AG08396 (cell line): ENCODE measurements around the gene MCUB.
A peak's percentile ranks its signal among the peaks of the same experiment; 100 is the strongest.
"Not testable (repeated sequence)": the region's sequence is repeated elsewhere in the genome, so short reads cannot be mapped to it uniquely, and the experiment has no call there.

Source experiments
- DNase-seq: peaks from one replicate; pipeline ENCODE4 v3.0.0; 2012; ENCODE audit warnings: low spot score, mixed read lengths

MCUB gene

DNA sequence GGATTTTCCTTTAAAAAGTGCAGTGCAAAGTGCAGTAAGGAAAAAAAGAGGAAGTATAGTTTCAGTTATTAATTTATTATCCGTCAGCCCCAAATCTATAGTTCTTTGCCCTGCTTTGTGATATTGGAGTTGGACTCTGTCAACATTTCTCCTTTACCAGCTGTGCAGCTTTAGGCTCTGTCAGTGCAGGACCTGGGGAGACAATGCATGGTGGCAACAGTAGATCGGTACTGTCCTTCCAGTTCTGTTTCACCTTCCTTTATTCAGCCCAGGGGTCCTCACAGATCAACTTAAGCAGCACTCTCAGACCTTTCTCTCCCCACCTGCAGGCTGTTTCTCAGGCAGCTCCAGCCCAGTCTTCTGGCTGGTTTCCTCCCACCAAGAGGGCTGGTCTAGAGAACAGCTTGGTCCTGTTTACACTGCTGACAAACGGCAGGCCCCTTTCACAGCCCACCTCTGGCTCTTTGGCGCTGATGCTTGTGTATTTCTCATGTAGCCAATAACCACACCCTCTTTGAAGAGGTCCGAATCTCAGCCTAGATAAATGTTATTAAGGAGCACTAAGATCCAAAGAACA is 71.6 kb downstream of the MCUB start:
- peak; percentile 13 for DNase-seq

- no peak for DNase-seq
Measured at GRCh38 chr4:109640644-109641043, 80.6 kb downstream of the MCUB start.

- DNase-seq = no peak
Measured at GRCh38 chr4:109645874-109646710, 86.0 kb downstream of the MCUB start.

DNA sequence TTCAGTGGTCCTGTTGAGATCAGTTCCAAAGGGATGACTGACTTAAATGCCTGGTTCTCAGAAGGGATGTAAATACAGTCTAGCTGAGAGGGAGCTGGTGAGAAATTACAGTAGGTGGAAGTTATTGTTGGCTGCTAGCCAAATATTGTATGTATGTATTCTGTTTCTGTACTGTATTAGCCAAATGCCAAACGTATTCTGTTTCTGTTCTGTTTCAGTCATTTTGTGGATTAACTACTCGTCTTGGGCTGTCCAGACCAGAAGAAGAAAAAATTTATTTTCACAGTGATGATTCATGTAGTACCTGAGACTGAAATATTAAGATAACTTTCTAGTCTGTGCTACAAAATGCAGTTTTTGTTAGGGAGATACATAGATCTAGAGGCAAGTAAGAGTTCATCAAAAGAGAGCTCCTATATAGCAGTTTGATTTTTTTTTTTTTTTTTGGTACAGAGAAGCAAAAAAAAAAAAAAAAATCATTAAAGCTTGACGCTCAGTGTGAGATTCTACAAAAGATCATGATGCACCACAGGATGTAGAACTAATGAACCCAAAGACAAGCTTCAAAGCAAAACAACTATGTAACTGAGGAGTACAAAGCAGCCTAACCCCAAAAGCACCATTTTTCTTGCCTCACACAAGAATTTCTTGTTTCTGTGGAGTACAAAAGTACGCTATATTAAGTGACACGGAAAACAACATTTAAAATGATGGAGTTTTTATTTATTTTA is 88.4 kb downstream of the MCUB start:
- no peak for DNase-seq

GRCh38 chr4:109648997-109649575 is 89.0 kb downstream of the MCUB start:
- no peak for DNase-seq

DNA sequence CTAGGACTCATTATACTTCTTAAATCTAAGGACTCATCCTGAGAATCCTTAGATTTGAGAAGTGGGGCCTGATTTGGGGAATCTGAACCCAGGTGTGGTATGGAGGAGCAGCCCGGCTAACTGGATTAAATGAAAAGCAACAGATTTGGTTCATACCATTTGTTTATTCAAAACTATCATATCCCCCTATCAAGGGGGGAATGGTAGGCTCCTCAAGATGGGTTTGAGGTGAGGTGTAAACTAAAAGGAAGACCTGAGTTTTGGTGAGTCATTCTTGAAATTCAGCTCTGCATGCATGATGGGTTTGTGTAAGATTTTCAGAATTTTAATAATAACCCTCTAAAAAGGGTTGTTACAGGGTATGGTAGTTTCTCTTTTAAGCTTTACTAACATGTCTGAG is 89.8 kb downstream of the MCUB start:
- DNase-seq = no peak

DNA sequence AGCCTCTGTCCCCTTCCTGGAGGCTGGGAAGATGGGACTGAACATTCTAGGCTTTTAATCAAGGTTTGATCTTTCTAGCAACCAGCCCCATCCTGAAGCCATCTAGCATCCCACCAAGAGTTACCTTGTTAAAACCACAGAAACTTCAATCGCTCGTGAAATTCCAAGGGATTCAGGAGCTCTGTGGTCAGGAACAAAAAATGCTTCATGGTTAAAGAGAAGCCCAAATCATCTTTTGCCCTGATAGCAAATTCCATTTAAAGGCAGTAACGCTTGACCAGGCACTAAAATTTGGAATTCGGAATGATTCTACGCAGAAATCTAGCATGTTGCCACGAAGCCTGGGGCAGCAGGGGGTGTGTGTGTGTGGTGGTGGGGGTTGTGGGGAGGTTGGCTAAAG is 95.3 kb downstream of the MCUB start:
- DNase-seq = no peak

DNA sequence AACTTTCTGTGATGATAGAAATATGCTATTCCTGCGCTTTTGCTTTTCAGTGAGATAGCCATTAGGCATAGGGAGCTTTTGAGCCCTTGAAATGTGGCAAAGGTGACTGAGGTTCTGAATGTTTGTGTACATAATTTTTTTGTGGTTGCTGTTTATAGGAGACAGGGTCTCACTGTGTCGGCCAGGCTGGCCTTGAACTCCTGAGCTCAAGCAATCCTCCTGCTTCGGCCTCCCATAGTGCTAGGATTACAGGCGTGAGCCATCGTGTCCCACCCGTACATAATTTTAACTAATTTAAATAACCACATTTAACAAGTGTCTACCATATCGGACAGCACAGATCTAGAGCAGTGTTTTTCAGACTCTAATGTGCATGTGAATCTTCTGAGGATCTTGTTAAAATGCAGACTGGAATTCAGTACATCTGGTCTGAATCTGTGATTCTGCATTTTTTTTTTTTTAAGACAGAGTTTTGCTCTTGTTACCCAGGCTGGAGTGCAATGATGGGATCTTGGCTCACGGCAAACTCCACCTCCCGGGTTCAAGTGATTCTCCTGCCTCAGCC is 97.9 kb downstream of the MCUB start:
- no peak for DNase-seq

DNA sequence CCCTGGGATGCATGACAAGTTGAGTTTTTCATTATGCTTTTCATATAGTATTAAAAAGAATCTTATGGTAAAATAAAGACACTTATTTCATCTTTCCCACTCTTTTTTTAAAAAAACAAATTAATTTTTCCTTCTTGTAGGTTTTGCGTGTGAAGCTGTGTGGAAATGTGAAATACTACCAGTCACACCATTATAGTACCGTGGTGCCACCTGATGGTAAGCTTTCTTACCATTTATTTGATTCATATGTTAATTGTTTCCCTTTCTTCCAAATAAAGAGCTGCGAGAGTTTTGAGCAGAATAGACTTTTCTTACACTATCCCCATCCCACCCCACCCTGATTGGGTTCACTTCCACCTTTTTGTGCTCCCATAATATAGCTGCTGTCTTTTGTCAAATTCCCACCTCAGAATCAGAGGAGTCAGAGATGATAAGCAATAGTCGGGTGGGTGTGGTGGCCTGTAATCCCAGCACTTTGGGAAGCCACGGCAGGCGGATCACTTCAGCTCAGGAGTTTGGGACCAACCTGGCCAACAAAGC is 98.9 kb downstream of the MCUB start:
- no peak for DNase-seq

- DNase-seq = no peak
Measured at GRCh38 chr4:109662116-109662515, 102.1 kb downstream of the MCUB start.

DNA sequence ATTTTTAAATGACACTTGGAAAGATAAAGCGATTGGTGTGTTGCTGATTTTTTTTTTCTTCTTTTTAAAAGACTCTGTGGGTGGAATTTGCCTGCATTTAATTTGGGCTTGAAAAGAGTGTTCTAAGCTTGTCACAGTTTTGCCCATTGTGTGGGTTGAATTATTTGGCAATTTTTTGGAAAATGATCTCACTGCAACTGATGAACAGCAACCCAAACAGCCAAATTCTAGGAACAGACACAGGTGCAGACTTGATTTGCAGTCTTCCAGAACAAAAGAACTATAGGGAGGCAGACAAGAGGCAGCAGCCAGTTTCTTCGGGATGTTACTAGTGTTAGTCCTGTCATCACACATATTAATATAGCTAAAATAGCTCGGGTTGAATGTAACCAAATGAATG is 102.7 kb downstream of the MCUB start:
- DNase-seq = no peak

- no peak for DNase-seq
Measured at GRCh38 chr4:109665783-109666485, 105.9 kb downstream of the MCUB start.

- DNase-seq = no peak
Measured at GRCh38 chr4:109671350-109671749, 111.3 kb downstream of the MCUB start.

- DNase-seq = no peak
Measured at GRCh38 chr4:109672169-109672930, 112.3 kb downstream of the MCUB start.

DNA sequence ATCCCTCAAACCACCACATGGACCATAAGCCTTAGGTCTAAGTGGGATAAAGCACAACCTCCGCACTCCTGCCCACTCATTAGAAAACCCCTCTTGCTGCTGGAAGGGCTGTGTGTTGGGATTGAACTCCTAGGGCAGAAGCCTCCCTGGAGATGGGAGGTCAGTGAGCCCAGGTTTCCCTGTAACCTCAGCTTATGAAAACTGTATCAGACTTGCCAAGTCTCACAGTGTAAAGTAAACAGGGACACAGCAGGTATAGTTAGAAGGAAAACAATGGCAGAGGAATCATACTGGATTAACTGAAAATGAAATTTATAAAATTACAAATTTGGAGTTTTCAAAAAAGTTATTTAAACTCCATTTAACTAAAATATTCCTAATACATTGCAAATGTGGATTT is 113.3 kb downstream of the MCUB start:
- DNase-seq = no peak

DNA sequence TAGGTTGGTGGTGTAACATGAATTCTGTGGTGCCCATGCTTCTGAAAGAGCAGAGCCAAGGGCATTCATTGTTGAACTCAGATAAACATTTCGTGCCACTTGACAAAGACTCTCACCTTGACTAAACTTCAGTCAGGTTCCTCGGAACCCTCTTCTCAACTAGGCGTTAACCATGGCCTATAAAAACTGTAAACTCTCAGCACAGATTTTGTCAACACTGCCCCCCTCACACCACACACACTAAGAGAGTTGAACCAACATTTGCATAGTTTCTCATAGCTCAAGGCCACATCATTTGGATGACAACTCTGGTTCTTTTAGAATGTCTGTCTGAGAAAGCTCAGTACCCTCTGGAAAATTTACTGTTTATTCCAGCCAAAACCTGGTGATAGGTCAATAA is 115.1 kb downstream of the MCUB start:
- no peak for DNase-seq

GRCh38 chr4:109675843-109676242 is 115.8 kb downstream of the MCUB start:
- DNase-seq = no peak

GRCh38 chr4:109676886-109677285 is 116.8 kb downstream of the MCUB start:
- DNase-seq = no peak

DNA sequence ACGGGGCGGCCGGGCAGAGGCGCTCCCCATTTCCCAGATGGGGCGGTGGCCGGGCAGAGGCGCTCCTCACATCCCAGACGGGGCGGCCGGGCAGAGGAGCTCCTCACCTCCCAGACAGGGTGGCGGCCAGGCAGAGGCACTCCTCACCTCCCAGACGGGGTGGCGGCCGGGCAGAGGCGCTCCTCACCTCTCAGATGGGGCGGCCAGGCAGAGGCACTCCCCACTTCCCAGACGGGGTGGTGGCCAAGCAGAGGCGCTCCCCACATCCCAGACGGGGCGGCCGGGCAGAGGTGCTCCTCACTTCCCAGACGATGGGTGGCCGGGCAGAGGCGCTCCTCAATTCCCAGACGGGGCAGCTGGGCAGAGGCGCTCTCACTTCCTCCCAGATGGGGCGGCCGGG is 118.4 kb downstream of the MCUB start:
- DNase-seq = not testable (repeated sequence)

DNA sequence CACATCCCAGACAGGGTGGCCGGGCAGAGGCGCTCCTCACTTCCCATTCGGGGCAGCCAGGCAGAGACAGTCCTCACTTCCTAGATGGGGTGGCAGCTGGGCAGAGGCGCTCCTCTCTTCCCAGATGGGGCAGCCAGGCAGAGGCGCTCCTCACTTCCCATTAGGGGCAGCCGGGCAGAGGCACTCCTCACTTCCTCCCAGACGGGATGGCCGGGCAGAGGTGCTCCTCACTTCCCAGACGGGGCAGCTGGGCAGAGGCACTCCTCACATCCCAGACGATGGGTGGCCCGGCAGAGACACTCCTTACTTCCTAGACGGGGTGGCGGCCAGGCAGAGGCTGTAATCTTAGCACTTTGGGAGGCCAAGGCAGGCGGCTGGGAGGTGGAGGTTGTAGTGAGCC is 118.9 kb downstream of the MCUB start:
- DNase-seq = not testable (repeated sequence)

- no peak for DNase-seq
Measured at GRCh38 chr4:109682875-109683274, 122.8 kb downstream of the MCUB start.
